PFSK-1 (cell line): Measurements from ENCODE around the gene IRF2BP2.

Experiments used
- POLR2AphosphoS5 ChIP-seq: IDR thresholded peaks from 2 replicates; pipeline ENCODE4 v1.6.1; 2012; ENCODE audit warnings: low read depth, mild to moderate bottlenecking, control low read depth, low read length, moderate library complexity
- REST ChIP-seq, 2 experiments: IDR thresholded peaks; 2 replicates each; pipeline versions ENCODE4 v1.6.1 to v1.8.0; 2011 to 2012; ENCODE audit warnings: low read depth in 2 of 2, low read length in 2 of 2, control low read depth in 1 of 2, inconsistent platforms in 1 of 2, mild to moderate bottlenecking in 1 of 2, moderate library complexity in 1 of 2; ENCODE audit not compliant: insufficient read depth in 1 of 2
- SIN3A ChIP-seq: IDR thresholded peaks from 2 replicates; pipeline ENCODE4 v1.6.1; 2012; ENCODE audit warnings: mild to moderate bottlenecking, low read length, moderate library complexity, borderline replicate concordance; ENCODE audit not compliant: insufficient read depth
- TAF1 ChIP-seq: IDR thresholded peaks from 2 replicates; pipeline ENCODE4 v1.6.1; 2012; ENCODE audit warnings: low read length, control low read depth, borderline replicate concordance; ENCODE audit not compliant: insufficient read depth

- TF ChIP-seq REST (IDR thresholded peaks at IDR 0.05; ENCODE audit: insufficient read depth in 1 of 2, low read depth in 2 of 2, low read length in 2 of 2) (no peak), POLR2AphosphoS5 (no peak), TAF1 (no peak), SIN3A (no peak)
Observed at GRCh38 chr1:234578087-234578486, 31.9 kb downstream of the IRF2BP2 start.
